ENCODE measurements around the gene ANKFN1.

The ANKFN1 gene

DNA sequence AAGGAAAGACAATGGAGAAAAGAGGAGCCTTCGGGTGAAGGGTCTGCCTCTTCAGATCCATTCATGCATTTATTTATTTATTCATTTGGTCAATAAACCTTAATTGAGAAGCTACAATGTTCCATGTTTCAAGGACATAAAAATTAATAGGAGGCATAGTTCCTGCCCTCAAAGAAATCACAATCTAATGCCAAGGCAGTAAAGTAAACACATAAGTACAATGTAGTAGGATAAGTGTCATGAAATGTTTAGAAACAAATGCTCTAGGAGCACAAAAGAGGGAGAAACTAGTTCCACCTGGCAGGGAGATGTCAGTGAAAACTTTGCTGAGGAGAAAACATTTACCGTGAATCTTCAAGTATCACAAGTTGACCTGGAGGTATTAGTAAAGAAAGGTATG, 336.7 kb downstream of the ANKFN1 start:
- ChIA-PET CTCF (interaction anchor here (0.6 kb wide), 1 partner anchor 223 kb away, joined by 3 read pairs; no protein-coding TSS in a partner anchor), POLR2A (ENCODE audit: low non-redundant PET) (no interaction called here)
- no peak overlapping the region for H3K27ac ChIP-seq
- DNase-seq (ENCODE audit: low spot score) = no peak
- TF ChIP-seq, protein P1, sequence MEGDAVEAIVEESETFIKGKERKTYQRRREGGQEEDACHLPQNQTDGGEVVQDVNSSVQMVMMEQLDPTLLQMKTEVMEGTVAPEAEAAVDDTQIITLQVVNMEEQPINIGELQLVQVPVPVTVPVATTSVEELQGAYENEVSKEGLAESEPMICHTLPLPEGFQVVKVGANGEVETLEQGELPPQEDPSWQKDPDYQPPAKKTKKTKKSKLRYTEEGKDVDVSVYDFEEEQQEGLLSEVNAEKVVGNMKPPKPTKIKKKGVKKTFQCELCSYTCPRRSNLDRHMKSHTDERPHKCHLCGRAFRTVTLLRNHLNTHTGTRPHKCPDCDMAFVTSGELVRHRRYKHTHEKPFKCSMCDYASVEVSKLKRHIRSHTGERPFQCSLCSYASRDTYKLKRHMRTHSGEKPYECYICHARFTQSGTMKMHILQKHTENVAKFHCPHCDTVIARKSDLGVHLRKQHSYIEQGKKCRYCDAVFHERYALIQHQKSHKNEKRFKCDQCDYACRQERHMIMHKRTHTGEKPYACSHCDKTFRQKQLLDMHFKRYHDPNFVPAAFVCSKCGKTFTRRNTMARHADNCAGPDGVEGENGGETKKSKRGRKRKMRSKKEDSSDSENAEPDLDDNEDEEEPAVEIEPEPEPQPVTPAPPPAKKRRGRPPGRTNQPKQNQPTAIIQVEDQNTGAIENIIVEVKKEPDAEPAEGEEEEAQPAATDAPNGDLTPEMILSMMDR (conservative IDR thresholded peaks at IDR 0.05; ENCODE audit: low read depth) = no peak

DNA sequence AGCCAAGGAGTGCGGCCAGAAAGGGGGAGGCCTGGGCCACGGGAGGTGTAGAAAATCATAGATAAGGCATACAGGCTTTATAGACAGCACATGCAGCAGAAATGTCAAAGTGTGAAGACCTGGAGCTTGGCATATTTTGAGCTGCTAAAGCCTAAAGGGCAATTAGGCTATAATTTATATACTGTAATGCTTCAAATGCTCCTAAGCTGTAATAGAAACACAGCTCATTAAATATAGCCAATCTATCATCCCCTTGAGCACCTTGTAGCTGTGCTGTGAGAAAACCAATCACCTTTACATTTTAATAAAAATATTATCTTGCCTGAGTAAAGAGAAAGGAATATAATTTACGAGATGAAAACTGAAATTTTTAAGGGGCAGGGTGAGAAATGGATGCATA, 342.3 kb downstream of the ANKFN1 start:
- CTCF ChIA-PET = interaction anchor here (0.5 to 0.7 kb wide), 3 partner anchors 22 to 956 kb away, joined by 3 to 6 read pairs (median 4); no protein-coding TSS in a partner anchor

DNA sequence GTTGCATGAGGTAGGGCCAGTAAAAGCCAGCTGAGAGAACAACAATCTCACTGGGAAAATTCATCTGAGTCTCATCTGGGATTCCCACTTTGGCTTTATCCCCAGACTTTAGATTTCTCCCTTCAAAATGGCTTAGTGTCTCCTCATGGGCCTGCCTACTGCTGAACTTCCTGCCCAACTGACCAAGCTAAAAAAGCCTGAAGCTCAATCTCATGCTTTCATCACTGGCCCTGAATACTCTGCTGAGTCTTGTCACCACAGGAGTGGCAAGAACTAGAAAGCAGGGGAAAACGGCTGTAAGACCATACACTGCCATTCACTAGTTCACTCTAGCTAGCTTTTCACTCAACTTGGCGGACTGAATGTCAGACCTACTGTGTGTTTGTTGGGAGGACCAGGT, 343.9 kb downstream of the ANKFN1 start:
- CTCF ChIA-PET = interaction anchor here (0.6 to 1.0 kb wide), 2 partner anchors 123 to 219 kb away, joined by 3 read pairs; no protein-coding TSS in a partner anchor
- TF ChIP-seq, protein P1 (conservative IDR thresholded peaks at IDR 0.05; ENCODE audit: low read depth) = no peak
- no peak for DNase-seq (ENCODE audit: low spot score)
- POLR2A ChIA-PET (ENCODE audit: low non-redundant PET) = no interaction called here
- H3K27ac ChIP-seq = no peak overlapping the region

More for the DNA sequence above, 342.3 kb downstream of the ANKFN1 start:
- no peak for DNase-seq (ENCODE audit: low spot score)
- POLR2A ChIA-PET (ENCODE audit: low non-redundant PET) = no interaction called here
- TF ChIP-seq, protein P1 (conservative IDR thresholded peaks at IDR 0.05; ENCODE audit: low read depth) = no peak
- no peak overlapping the region for H3K27ac ChIP-seq

DNA sequence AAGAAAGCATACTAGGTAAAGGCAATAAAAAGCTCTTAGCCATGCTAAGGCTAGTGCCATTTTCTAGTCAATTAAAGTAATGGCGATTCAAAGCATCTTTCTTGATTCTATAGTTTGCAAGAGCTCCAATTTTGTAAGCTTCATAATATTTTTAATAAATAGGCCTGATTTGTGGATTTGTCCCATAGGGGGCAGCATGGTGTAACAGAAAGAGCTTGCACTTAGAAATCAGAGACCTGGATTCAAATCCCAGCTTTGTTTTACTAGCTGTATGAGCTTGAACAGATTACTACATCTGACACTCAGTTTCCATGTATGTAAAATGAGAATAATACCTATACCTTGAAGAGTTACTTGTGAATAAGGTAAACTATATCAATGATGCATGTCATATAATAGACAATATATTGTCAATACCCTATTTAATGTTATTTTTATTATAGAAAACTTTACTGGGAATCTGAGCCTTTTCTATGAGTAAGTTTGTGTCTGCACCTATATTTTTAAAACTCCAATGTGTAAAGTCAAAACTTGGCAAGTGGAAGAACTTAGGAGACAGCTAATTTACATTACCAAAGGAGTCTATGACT, 346.6 kb downstream of the ANKFN1 start:
- TF ChIP-seq, protein P1 (conservative IDR thresholded peaks at IDR 0.05; ENCODE audit: low read depth) = peak; percentile 33
- no peak for DNase-seq (ENCODE audit: low spot score)
- ChIA-PET CTCF (interaction anchor here (1.0 to 1.7 kb wide), 3 partner anchors 8 to 281 kb away, joined by 3 to 9 read pairs (median 3); no protein-coding TSS in a partner anchor), POLR2A (ENCODE audit: low non-redundant PET) (no interaction called here)
- H3K27ac ChIP-seq = no peak overlapping the region

DNA sequence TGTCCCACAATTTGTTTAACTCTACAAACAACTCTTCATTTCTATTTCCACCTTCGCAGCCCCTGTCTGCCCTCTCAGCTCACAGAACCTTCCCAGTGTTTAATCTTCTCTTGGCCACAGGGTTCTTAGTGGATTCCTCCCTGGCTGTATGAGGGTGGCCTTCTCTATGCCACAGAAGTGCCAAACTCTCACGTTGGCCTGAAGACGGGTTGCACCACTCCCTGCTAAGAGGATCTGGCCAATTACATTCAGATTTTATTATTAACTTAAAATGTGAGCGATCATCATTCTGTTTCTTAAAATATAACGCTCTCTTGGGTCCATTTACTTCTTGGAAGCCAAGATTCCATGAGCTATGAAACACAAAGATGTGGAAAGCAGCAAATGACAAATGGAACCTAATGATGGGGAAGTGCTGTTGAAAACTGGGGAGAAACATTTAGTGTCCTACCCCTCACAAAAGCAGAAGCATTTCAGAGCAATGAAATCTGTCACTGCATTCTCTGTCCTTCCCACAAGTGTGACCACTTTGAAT, 348.9 kb downstream of the ANKFN1 start:
- POLR2A ChIA-PET (ENCODE audit: low non-redundant PET) = no interaction called here
- DNase-seq (ENCODE audit: low spot score) = no peak
- CTCF ChIA-PET = no interaction called here
- TF ChIP-seq, protein P1 (conservative IDR thresholded peaks at IDR 0.05; ENCODE audit: low read depth) = no peak
- no peak overlapping the region for H3K27ac ChIP-seq

DNA sequence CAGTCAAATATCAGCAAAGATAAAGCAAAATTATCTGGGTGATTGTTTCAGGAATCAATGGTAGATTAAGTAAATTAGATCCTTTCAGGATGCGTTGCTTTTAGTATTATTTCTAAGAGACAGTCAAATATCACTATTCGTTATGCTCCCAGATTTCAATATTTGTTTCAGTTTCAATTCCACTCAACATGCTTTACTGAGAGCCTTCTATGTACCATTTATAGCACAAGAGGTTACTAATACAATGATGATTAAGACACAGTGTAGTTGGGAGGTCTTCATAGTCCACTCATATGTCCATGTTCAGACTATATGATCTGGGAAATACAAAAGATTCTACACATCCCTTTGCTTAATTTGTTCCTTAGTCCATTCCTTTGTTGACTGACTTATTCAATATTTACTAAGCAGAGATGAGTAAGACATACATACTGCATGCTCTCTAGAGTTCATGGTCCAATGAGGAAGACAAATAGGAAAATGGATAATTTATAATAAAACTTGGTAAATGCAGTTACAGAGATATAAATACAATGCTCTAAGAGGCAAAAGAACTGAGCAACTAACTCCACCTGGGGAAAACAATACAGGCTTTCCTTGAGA, 352.0 kb downstream of the ANKFN1 start:
- ChIA-PET CTCF (no interaction called here), POLR2A (ENCODE audit: low non-redundant PET) (no interaction called here)

More for the DNA sequence above, 352.0 kb downstream of the ANKFN1 start:
- TF ChIP-seq, protein P1 (conservative IDR thresholded peaks at IDR 0.05; ENCODE audit: low read depth) = no peak
- DNase-seq (ENCODE audit: low spot score) = no peak
- H3K27ac ChIP-seq = no peak overlapping the region

Measured in RWPE1 (cell line).